Fibroblast of lung (primary cell): Measurements from ENCODE around the gene ZNF407. TPM values are rescaled to one million over a fixed set of nuclear protein-coding genes. Genes with fewer than 3 reads are reported as not detected.

Source experiments
- DNase-seq, 2 donors: peaks; one replicate each; pipeline versions ENCODE4 v3.0.0 to v3.0.0-alpha.2; 2010; ENCODE audit warnings: low read depth in 2 of 2
- H2AFZ ChIP-seq: 2 replicates; pipeline ENCODE4 v1.5.1; 2012; ENCODE audit warnings: low read length, control low read depth, inconsistent platforms
- H3K27ac ChIP-seq: 2 replicates; pipeline ENCODE4 v1.5.1; 2011; ENCODE audit warnings: low read length, control low read depth; ENCODE audit not compliant: insufficient read depth
- H3K27me3 ChIP-seq: 2 replicates; pipeline ENCODE4 v1.5.1; 2011; ENCODE audit warnings: mild to moderate bottlenecking, low read length; ENCODE audit not compliant: control insufficient read depth, insufficient read depth
- H3K36me3 ChIP-seq: 2 replicates; pipeline ENCODE4 v1.5.1; 2011; ENCODE audit warnings: low read length; ENCODE audit not compliant: control insufficient read depth, insufficient read depth
- H3K4me1 ChIP-seq: 2 replicates; pipeline ENCODE4 v1.5.1; 2011; ENCODE audit warnings: low read length; ENCODE audit not compliant: control insufficient read depth, insufficient read depth; ENCODE audit errors: extremely low read depth
- H3K4me2 ChIP-seq: 2 replicates; pipeline ENCODE4 v1.5.1; 2011; ENCODE audit warnings: low read length, control low read depth; ENCODE audit not compliant: insufficient read depth; ENCODE audit errors: extremely low read depth
- H3K4me3 ChIP-seq, 4 experiments: fragments of 200-600 bp in 1 of 4; sonication (generic) in 1 of 4; replicated peaks in 1 of 4; 2 replicates each; pipeline ENCODE4 v1.5.1; 2011 to 2016; ENCODE audit warnings: low read length in 4 of 4, low read depth in 3 of 4, mild to moderate bottlenecking in 3 of 4, control low read depth in 2 of 4, inconsistent platforms in 1 of 4, mixed read lengths in 1 of 4; ENCODE audit not compliant: insufficient read depth in 1 of 4; ENCODE audit errors: control extremely low read depth in 1 of 4
- H3K79me2 ChIP-seq: 2 replicates; pipeline ENCODE4 v1.5.1; 2012; ENCODE audit warnings: mild to moderate bottlenecking, low read length, inconsistent platforms; ENCODE audit not compliant: control insufficient read depth, insufficient read depth
- H3K9ac ChIP-seq: 2 replicates; pipeline ENCODE4 v1.5.1; 2011; ENCODE audit warnings: mild to moderate bottlenecking, low read length, control low read depth; ENCODE audit not compliant: insufficient read depth
- H3K9me3 ChIP-seq: 2 replicates; pipeline ENCODE4 v1.5.1; 2012; ENCODE audit warnings: low read depth, low read length; ENCODE audit not compliant: control insufficient read depth, insufficient read depth
- H4K20me1 ChIP-seq: 2 replicates; pipeline ENCODE4 v1.5.1; 2011; ENCODE audit warnings: low read length; ENCODE audit not compliant: control insufficient read depth, insufficient read depth; ENCODE audit errors: extremely low read depth
- CTCF ChIP-seq, 2 donors: IDR thresholded peaks in 1 of 2; conservative IDR thresholded peaks in 1 of 2; 1 replicate in 1 of 2; 2 replicates in 1 of 2; pipeline ENCODE4 v1.5.1; 2011 to 2012; ENCODE audit warnings: low read length in 2 of 2, control low read depth in 1 of 2, inconsistent platforms in 1 of 2, low read depth in 1 of 2, mild to moderate bottlenecking in 1 of 2
- EZH2 ChIP-seq: IDR thresholded peaks from 2 replicates; pipeline ENCODE4 v1.5.1; 2012; ENCODE audit warnings: low read length, control low read depth, mild to moderate bottlenecking; ENCODE audit errors: missing control alignments
- polyA plus RNA-seq, 2 donors: library from polyadenylated mRNA; depleted of rRNA in 1 of 2; stranded (reverse) in 1 of 2; unstranded in 1 of 2; fragments of >200 nt; gene quantifications; 2 replicates each; pipeline ENCODE4 v1.2.1, GENCODE V29; 2011 to 2012; ENCODE audit warnings: missing spikeins in 1 of 2
- total RNA-seq: library from RNA; depleted of rRNA; stranded (reverse); fragments of >200 nt; gene quantifications from 2 replicates; pipeline ENCODE4 v1.2.1, GENCODE V29; 2014

Gene ZNF407
- total and polyA plus RNA-seq, 2 donors (not counting 1 experiment from before 2014, with no cell fraction given), result 5.1 to 12.6 TPM

- Histone ChIP-seq H3K4me1 (no peaks in the 10 kb centered on the region), H3K4me2 (no peak overlapping the region), H3K9ac (no peak overlapping the region), H3K27me3 (no peaks in the 10 kb centered on the region), H2AFZ (no peak overlapping the region), H3K36me3 (no peaks in the 10 kb centered on the region), H3K4me3 (no peak overlapping the region), H3K27ac (no peak overlapping the region), H4K20me1 (no peaks in the 10 kb centered on the region), H3K9me3 (no peaks in the 10 kb centered on the region), H3K79me2 (no peaks in the 10 kb centered on the region)
- TF ChIP-seq EZH2 (no peak), CTCF (conservative IDR thresholded peaks at IDR 0.05 in 1 of 2, IDR thresholded peaks at IDR 0.05 in 1 of 2; ENCODE audit: low read depth in 1 of 2, low read length in 2 of 2) (no peak)
- no peak for DNase-seq
Measured at GRCh38 chr18:74856434-74856833, 258.8 kb downstream of the ZNF407 start.

- Histone ChIP-seq H2AFZ (no peak overlapping the region), H3K4me1 (no peaks in the 10 kb centered on the region), H3K4me3 (no peak overlapping the region), H3K9me3 (no peaks in the 10 kb centered on the region), H3K27ac (no peak overlapping the region), H3K79me2 (no peaks in the 10 kb centered on the region), H4K20me1 (no peaks in the 10 kb centered on the region), H3K27me3 (no peaks in the 10 kb centered on the region), H3K9ac (no peak overlapping the region), H3K4me2 (no peak overlapping the region), H3K36me3 (no peaks in the 10 kb centered on the region)
- TF ChIP-seq CTCF (conservative IDR thresholded peaks at IDR 0.05 in 1 of 2, IDR thresholded peaks at IDR 0.05 in 1 of 2; ENCODE audit: low read depth in 1 of 2, low read length in 2 of 2) (no peak), EZH2 (no peak)
- DNase-seq, result no peak
Measured at GRCh38 chr18:74856928-74857327, 259.3 kb downstream of the ZNF407 start.

GRCh38 chr18:74857901-74858300 is 260.2 kb downstream of the ZNF407 start:
- no peaks in the 10 kb centered on the region for H3K27me3 ChIP-seq
- H2AFZ ChIP-seq, result no peak overlapping the region

More at GRCh38 chr18:74857901-74858300, 260.2 kb downstream of the ZNF407 start:
- H3K4me2 ChIP-seq, result no peak overlapping the region
- no peaks in the 10 kb centered on the region for H3K79me2 ChIP-seq
- no peak overlapping the region for H3K9ac ChIP-seq
- DNase-seq, result no peak
- no peak overlapping the region for H3K4me3 ChIP-seq
- H4K20me1 ChIP-seq, result no peaks in the 10 kb centered on the region
- H3K9me3 ChIP-seq, result no peaks in the 10 kb centered on the region
- H3K4me1 ChIP-seq, result no peaks in the 10 kb centered on the region
- no peaks in the 10 kb centered on the region for H3K36me3 ChIP-seq
- TF ChIP-seq CTCF (conservative IDR thresholded peaks at IDR 0.05 in 1 of 2, IDR thresholded peaks at IDR 0.05 in 1 of 2; ENCODE audit: low read depth in 1 of 2, low read length in 2 of 2) (no peak), EZH2 (no peak)
- H3K27ac ChIP-seq, result no peak overlapping the region
